Measurements from ENCODE around the gene CBX1.

GRCh38 chr17:48043176-48043575 lies 58.1 kb downstream of the CBX1 start:
- TF ChIP-seq CTCF (conservative IDR thresholded peaks at IDR 0.05; ENCODE audit: low read depth in 2 of 2) (no peak), ZNF331 (CRISPR knock-in tag; IDR thresholded peaks at IDR 0.05; ENCODE audit: low read depth) (no peak), JUNB (IDR thresholded peaks at IDR 0.05; ENCODE audit: unreplicated experiment) (no peak)

Measured in GM23338 (cell line).